ENCODE results near the gene RASSF3.
"Not testable (repeated sequence)": the region's sequence is repeated elsewhere in the genome, so short reads cannot be mapped to it uniquely, and the experiment has no call there.

RASSF3 gene

GRCh38 chr12:64610660-64611340 lies 505 bp downstream of the RASSF3 start:
- no peaks in the 10 kb centered on the region for H3K27me3 ChIP-seq
- intact Hi-C loops (cut with DNase I; ENCODE audit: low total_unique reads), result loop anchor here (5.0 kb wide), 1 partner anchor 87 kb away; no protein-coding TSS in a partner anchor
- no peaks in the 10 kb centered on the region for H3K9me3 ChIP-seq
- H3K27ac ChIP-seq, result peak overlapping the region; percentile 88 to 94
- no peak for TF ChIP-seq CTCF (IDR thresholded peaks at IDR 0.05)
- H3K4me3 ChIP-seq, result peak overlapping the region; percentile 85 to 87
- H3K36me3 ChIP-seq, result no peaks in the 10 kb centered on the region
- peaks cover 0 to 37% (median 19%) of the 10 kb centered on the region in 4 donors for H3K4me1 ChIP-seq
- DNase-seq, result peak; percentile 47 to 81

GRCh38 chr12:64611341-64612284 lies 1.3 kb downstream of the RASSF3 start:
- Histone ChIP-seq H3K27me3 (no peaks in the 10 kb centered on the region), H3K27ac (peak overlapping the region; percentile 88 to 94), H3K9me3 (no peaks in the 10 kb centered on the region), H3K4me3 (peak overlapping the region; percentile 85 to 87), H3K36me3 (no peaks in the 10 kb centered on the region), H3K4me1 (peaks cover 0 to 46% (median 27%) of the 10 kb centered on the region in 4 donors)
- peak; percentile 49 to 88 for DNase-seq
- TF ChIP-seq CTCF (IDR thresholded peaks at IDR 0.05), result no peak
- intact Hi-C loops (cut with DNase I; ENCODE audit: low total_unique reads), result loop anchor here (5.0 kb wide), 1 partner anchor 86 kb away; no protein-coding TSS in a partner anchor

- no peaks in the 10 kb centered on the region for H3K27me3 ChIP-seq
- TF ChIP-seq CTCF (IDR thresholded peaks at IDR 0.05), result no peak
- H3K27ac ChIP-seq, result peak overlapping the region; percentile 88 to 94
- H3K9me3 ChIP-seq, result no peaks in the 10 kb centered on the region
- H3K4me3 ChIP-seq, result peak overlapping the region; percentile 85 to 87
- no peaks in the 10 kb centered on the region for H3K36me3 ChIP-seq
- peaks cover 0 to 58% (median 34%) of the 10 kb centered on the region in 4 donors for H3K4me1 ChIP-seq
- intact Hi-C loops (cut with DNase I; ENCODE audit: low total_unique reads), result loop anchor here (5.0 kb wide), 1 partner anchor 84 kb away; no protein-coding TSS in a partner anchor
- DNase-seq, result no peak
Observed at GRCh38 chr12:64612843-64613242, 2.5 kb downstream of the RASSF3 start.

GRCh38 chr12:64613775-64614398 lies 3.6 kb downstream of the RASSF3 start:
- intact Hi-C loops (cut with DNase I; ENCODE audit: low total_unique reads), result loop anchor here (5.0 kb wide), 1 partner anchor 83 kb away; no protein-coding TSS in a partner anchor
- H3K9me3 ChIP-seq, DNase-seq, H3K27me3 ChIP-seq, H3K36me3 ChIP-seq: not testable (repeated sequence)
- Histone ChIP-seq H3K27ac (peak overlapping the region; percentile 88 to 94), H3K4me1 (peaks cover 0 to 68% (median 37%) of the 10 kb centered on the region in 4 donors), H3K4me3 (peak overlapping the region; percentile 85 to 87)

- Histone ChIP-seq H3K9me3 (no peaks in the 10 kb centered on the region), H3K4me1 (peaks cover 0 to 91% (median 50%) of the 10 kb centered on the region in 4 donors), H3K36me3 (no peaks in the 10 kb centered on the region), H3K27ac (peak overlapping the region; percentile 88 to 94), H3K4me3 (peak overlapping the region; percentile 9 to 15), H3K27me3 (no peaks in the 10 kb centered on the region)
- no peak for DNase-seq
- TF ChIP-seq CTCF (IDR thresholded peaks at IDR 0.05), result no peak
- intact Hi-C loops (cut with DNase I; ENCODE audit: low total_unique reads), result no loop called here
Observed at GRCh38 chr12:64616201-64616600, 5.9 kb downstream of the RASSF3 start.

Data from tibial artery (tissue), 4 donors.